Activated CD4-positive, alpha-beta memory T cell treated with anti-CD3 and anti-CD28 coated beads, Interleukin-2, amount 10 ng/mL, durations not matched to agents 7 days and 5 days (primary cell): ENCODE data around the gene GOLGA6L25. TPM values are rescaled to one million over a fixed set of nuclear protein-coding genes. Genes with fewer than 3 reads are reported as not detected.
"Not testable (repeated sequence)": the region's sequence is repeated elsewhere in the genome, so short reads cannot be mapped to it uniquely, and the experiment has no call there.

ENCODE experiments used
- CTCF ChIA-PET: fragments of 350-600 bp; sonication (Branson Sonifier 250); formaldehyde crosslinking; loops from one replicate; lab custom pipeline; 2021; ENCODE audit warnings: antibody characterized with exemption, inconsistent platforms; lab: Charles Lee
- POLR2A ChIA-PET: fragments of 350-600 bp; sonication (Branson Sonifier 250); formaldehyde crosslinking; loops from one replicate; lab custom pipeline; 2021; ENCODE audit warnings: antibody characterized with exemption; lab: Charles Lee
- DNase-seq: peaks from one replicate; pipeline ENCODE4 v3.0.0-alpha.2; 2020
- H3K27ac Mint-ChIP-seq: one replicate; pipeline ENCODE4 v1.8.0; 2021; ENCODE audit warnings: mild to moderate bottlenecking, mixed read lengths
- H3K27me3 Mint-ChIP-seq: one replicate; pipeline ENCODE4 v1.8.0; 2021; ENCODE audit warnings: mixed read lengths
- H3K36me3 Mint-ChIP-seq: one replicate; pipeline ENCODE4 v1.8.0; 2021; ENCODE audit warnings: low read depth, mixed read lengths
- H3K4me1 Mint-ChIP-seq: one replicate; pipeline ENCODE4 v1.8.0; 2021; ENCODE audit warnings: mixed read lengths
- H3K4me3 Mint-ChIP-seq: one replicate; pipeline ENCODE4 v1.8.0; 2021; ENCODE audit warnings: mild to moderate bottlenecking, mixed read lengths
- H3K9me3 Mint-ChIP-seq: one replicate; pipeline ENCODE4 v1.8.0; 2021; ENCODE audit warnings: mixed read lengths
- total RNA-seq, 2 experiments: library from RNA; stranded (reverse); gene quantifications; one replicate each; pipeline ENCODE4 v1.2.3, GENCODE V29; 2021

Gene GOLGA6L25
- total RNA-seq, 2 experiments from 2014 or later: not detected

DNA sequence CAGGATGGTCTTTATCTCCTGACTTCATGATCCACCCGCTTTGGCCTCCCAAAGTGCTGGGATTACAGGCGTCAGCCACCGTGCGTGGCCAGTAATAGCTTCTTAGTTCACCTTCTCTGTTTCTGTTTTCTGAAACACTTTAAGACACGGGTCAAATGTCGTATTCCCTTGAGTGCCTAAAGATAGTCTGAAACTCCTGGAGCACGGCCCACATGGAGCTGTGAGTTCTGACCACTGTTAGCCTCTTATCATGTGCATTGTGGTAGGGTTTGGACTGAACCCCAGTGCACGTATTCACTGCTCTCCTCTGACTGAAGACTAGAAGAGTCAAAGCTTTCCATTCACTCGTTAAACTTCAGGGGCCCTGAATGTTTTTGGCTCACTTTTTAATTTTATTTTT is 48.8 kb downstream of the GOLGA6L25 start:
- CTCF ChIA-PET, H3K4me3 Mint-ChIP-seq, H3K9me3 Mint-ChIP-seq, H3K27me3 Mint-ChIP-seq, H3K36me3 Mint-ChIP-seq, H3K4me1 Mint-ChIP-seq, H3K27ac Mint-ChIP-seq, DNase-seq, POLR2A ChIA-PET: not testable (repeated sequence)

Other genes starting within 250 kb of the GOLGA6L25 start
- 10 to 100 TPM; 30.2 to 33.7 TPM for gene HERC2, start 231.4 kb upstream of the GOLGA6L25 start, total RNA-seq
- not detected for gene GOLGA6L24, start 195.5 kb upstream of the GOLGA6L25 start, total RNA-seq
- gene GOLGA8F, start 174.9 kb upstream of the GOLGA6L25 start, total RNA-seq: not detected
- not detected for gene GOLGA8G, start 20.6 kb upstream of the GOLGA6L25 start, total RNA-seq
- 1 to 10 TPM; 2.2 to 2.7 TPM for gene GOLGA8M, start 158.9 kb downstream of the GOLGA6L25 start, total RNA-seq